Hepatocyte (in vitro differentiated cells): ENCODE data around the gene NR3C2.

Experiments
- CTCF ChIP-seq: fragments of 200-600 bp; sonication (generic); IDR thresholded peaks from 2 replicates; pipeline ENCODE4 v1.5.1; 2016; ENCODE audit warnings: antibody characterized with exemption, mild to moderate bottlenecking; ENCODE audit not compliant: poor library complexity
- EZH2 ChIP-seq: fragments of 200-600 bp; sonication (generic); IDR thresholded peaks from 2 replicates; pipeline ENCODE4 v1.6.1; 2016; ENCODE audit warnings: antibody characterized with exemption, mild to moderate bottlenecking, borderline replicate concordance

- TF ChIP-seq CTCF (no peak), EZH2 (no peak)
These were observed 148.6 kb downstream of the NR3C2 start for GRCh38 chr4:148293571-148293970.
